Spleen (tissue), 11 donors: ENCODE results near the gene SAA2. TPM values are rescaled to one million over a fixed set of nuclear protein-coding genes. Genes with fewer than 3 reads are reported as not detected.

Experiments used
- DNase-seq: peaks from one replicate; pipeline ENCODE4 v3.0.0-alpha.2; 2020
- H3K27ac ChIP-seq, 8 donors: fragments of 200-600 bp; sonication (generic) in 7 of 8; 1 replicate in 4 of 8; 2 replicates in 4 of 8; pipeline versions ENCODE4 v1.5.0 to v1.8.0; 2016 to 2021; ENCODE audit warnings: inconsistent platforms in 4 of 8, mild to moderate bottlenecking in 4 of 8, moderate library complexity in 1 of 8
- H3K27me3 ChIP-seq, 7 donors: fragments of 200-600 bp; sonication (generic) in 6 of 7; replicated peaks in 1 of 7; 1 replicate in 4 of 7; 2 replicates in 3 of 7; pipeline versions ENCODE4 v1.5.0 to v1.8.0; 2016 to 2021; ENCODE audit warnings: inconsistent platforms in 3 of 7, mild to moderate bottlenecking in 1 of 7
- H3K36me3 ChIP-seq, 6 donors: fragments of 200-600 bp; sonication (generic) in 5 of 6; 1 replicate in 4 of 6; 2 replicates in 2 of 6; pipeline versions ENCODE4 v1.5.0 to v1.8.0; 2016 to 2021; ENCODE audit warnings: inconsistent platforms in 2 of 6
- H3K4me1 ChIP-seq, 6 donors: fragments of 200-600 bp; sonication (generic) in 5 of 6; 1 replicate in 3 of 6; 2 replicates in 3 of 6; pipeline versions ENCODE4 v1.5.0 to v1.8.0; 2016 to 2021; ENCODE audit warnings: inconsistent platforms in 3 of 6
- H3K4me3 ChIP-seq, 8 donors: fragments of 200-600 bp; sonication (generic) in 7 of 8; 1 replicate in 4 of 8; 2 replicates in 4 of 8; pipeline versions ENCODE4 v1.5.0 to v1.8.0; 2016 to 2021; ENCODE audit warnings: inconsistent platforms in 4 of 8, mild to moderate bottlenecking in 4 of 8, moderate library complexity in 2 of 8
- H3K9me3 ChIP-seq, 8 donors: fragments of 200-600 bp; sonication (generic) in 7 of 8; 1 replicate in 4 of 8; 2 replicates in 4 of 8; pipeline versions ENCODE4 v1.5.0 to v1.8.0; 2016 to 2021; ENCODE audit warnings: inconsistent platforms in 4 of 8
- CTCF ChIP-seq, 11 experiments: fragments of 200-600 bp in 7 of 11; fragments of 450-650 bp in 4 of 11; sonication (generic) in 4 of 11; IDR thresholded peaks in 8 of 11; conservative IDR thresholded peaks in 3 of 11; 1 replicate in 7 of 11; 2 replicates in 4 of 11; pipeline versions ENCODE4 v1.4.0 to v1.8.0; 2016 to 2021; ENCODE audit warnings: antibody characterized with exemption in 11 of 11, inconsistent platforms in 4 of 11, mild to moderate bottlenecking in 1 of 11
- POLR2A ChIP-seq, 3 donors: fragments of 450-650 bp; IDR thresholded peaks; one replicate each; pipeline ENCODE4 v1.5.1; 2017; ENCODE audit warnings: antibody characterized with exemption in 3 of 3, mild to moderate bottlenecking in 1 of 3
- POLR2AphosphoS5 ChIP-seq, 3 donors: sonication (generic); formaldehyde crosslinking; IDR thresholded peaks; one replicate each; pipeline ENCODE4 v1.5.1; 2017; ENCODE audit warnings: antibody characterized with exemption in 3 of 3
- WGBS, 5 donors: extraction: QIAGEN DNeasy Blood & Tissue Kit in 3 of 5; methylation state at CpG; one replicate each; pipeline versions ENCODE4 v1.1.5 to v1.1.7; 2013 to 2018; 5-methylcytosine and 5-hydroxymethylcytosine counted together
- intact Hi-C: fragments of 100-400 bp; cut with DNase I; formaldehyde crosslinking; loops from one replicate; pipeline ENCODE4 v1.15.0; 2023; ENCODE audit warnings: low total_unique reads
- polyA plus RNA-seq, 3 donors: library from polyadenylated mRNA; stranded (reverse); fragments of 200-250 nt; gene quantifications; one replicate each; pipeline ENCODE4 v1.2.1, GENCODE V29; 2013
- total RNA-seq, 7 donors: library from RNA; depleted of rRNA in 3 of 7; stranded (reverse); fragments of >200 nt in 3 of 7; fragmentation: NEBNext Ultra II Directional in 4 of 7; extraction: Animal tissue kit (Norgen Biotek cat#: 25700) in 4 of 7; gene quantifications; one replicate each; pipeline versions ENCODE4 v1.1.0 to v1.2.1, GENCODE V29; 2016 to 2021
- donor health status: healthy with polysubstance abuse.
- donor health status: DM: no; HTN: no; CAD: no; lungs with moderate emphysema.
- donor health status: DM: no; HTN: no; CAD: no.
- donor health status: Bipolar disorder and iron deficiency.
- donor health status: healthy.
- donor health status: DM: no; HTN: no; CAD: no.
- donor health status: DM: yes; HTN: yes; CAD: no.

Gene SAA2
- total and polyA plus RNA-seq, 10 donors = 0.19 to 13.1 (median 0.50) TPM; not detected in 5

DNA sequence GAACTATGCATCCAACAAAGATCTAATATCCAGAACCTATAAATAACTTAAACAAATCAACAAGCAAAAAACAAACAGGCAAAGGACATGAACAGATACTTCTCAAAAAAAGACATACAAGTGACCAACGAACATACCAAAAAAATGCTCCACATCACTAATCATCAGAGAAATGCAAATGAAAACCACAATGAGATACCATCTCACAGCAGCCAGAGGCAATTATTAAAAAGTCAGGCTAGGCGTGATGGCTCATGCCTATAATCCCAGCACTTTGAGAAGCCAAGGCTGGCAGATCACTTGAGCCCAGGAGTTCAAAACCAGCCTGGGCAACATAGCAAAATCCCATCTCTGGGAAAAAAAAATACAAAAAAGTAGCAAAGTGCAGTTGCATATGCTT lies 22.6 kb downstream of the SAA2 start:
- 41 to 63% (median 49%) methylated on average over 2 of the region's 2 CpGs for WGBS, 5 donors
- H3K9me3 ChIP-seq = peaks cover 0 to 2% (median 0%) of the 10 kb centered on the region in 8 donors
- intact Hi-C loops = no loop called here

DNA sequence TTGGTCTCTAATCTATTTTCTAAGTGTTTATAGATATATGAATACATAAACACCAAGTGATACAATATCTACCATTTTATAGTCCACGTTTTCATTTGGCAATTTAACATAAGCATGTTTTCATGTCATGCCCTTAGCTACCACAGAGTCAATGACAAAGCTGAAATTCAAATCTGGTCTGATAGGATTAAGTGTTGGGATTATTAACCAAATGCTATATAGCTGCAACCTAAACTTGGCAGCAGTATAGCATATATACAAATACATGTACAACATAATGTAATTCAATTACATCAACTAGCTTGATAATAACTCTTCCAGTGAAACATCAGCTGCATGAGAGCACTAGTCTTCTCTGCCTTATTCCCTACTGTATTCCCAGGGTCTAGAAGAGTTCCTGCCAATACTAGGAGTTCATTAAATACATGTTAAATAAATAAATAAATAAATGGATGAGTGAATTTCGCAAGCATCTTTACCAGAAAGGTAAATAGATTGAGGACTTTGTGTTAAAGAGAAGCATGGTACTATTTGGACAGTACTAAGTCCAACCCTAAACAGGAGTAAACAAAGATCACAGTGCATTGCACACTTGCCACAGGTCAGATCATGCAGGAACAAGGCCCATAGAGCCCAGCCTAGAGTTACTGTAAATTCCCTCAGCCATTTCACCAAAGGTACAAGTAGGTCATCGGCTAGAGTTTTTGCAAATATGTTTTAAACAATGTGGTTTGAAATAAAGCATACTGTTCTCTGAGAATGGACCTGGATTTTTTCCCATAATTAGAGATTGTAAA lies 24.7 kb downstream of the SAA2 start:
- Histone ChIP-seq H3K4me3 (no peak overlapping the region), H3K4me1 (no peaks in the 10 kb centered on the region), H3K36me3 (no peaks in the 10 kb centered on the region), H3K27ac (no peak overlapping the region), H3K9me3 (peaks cover 0 to 5% (median 0%) of the 10 kb centered on the region in 8 donors), H3K27me3 (no peaks in the 10 kb centered on the region)
- TF ChIP-seq POLR2A (IDR thresholded peaks at IDR 0.05) (no peak), POLR2AphosphoS5 (IDR thresholded peaks at IDR 0.05) (no peak), CTCF (IDR thresholded peaks at IDR 0.05 in 8 of 11, conservative IDR thresholded peaks at IDR 0.05 in 3 of 11) (no peak)
- intact Hi-C loops = no loop called here
- DNase-seq = no peak
- WGBS, 5 donors = 48 to 85% (median 71%) methylated on average over 3 of the region's 3 CpGs

More for the DNA sequence above, 22.6 kb downstream of the SAA2 start:
- no peak overlapping the region for H3K27ac ChIP-seq
- no peaks in the 10 kb centered on the region for H3K27me3 ChIP-seq
- no peak for DNase-seq
- no peaks in the 10 kb centered on the region for H3K36me3 ChIP-seq
- H3K4me1 ChIP-seq = peaks cover 0 to 5% (median 0%) of the 10 kb centered on the region in 6 donors
- no peak for TF ChIP-seq POLR2AphosphoS5 (IDR thresholded peaks at IDR 0.05)
- TF ChIP-seq CTCF (IDR thresholded peaks at IDR 0.05 in 8 of 11, conservative IDR thresholded peaks at IDR 0.05 in 3 of 11) = no peak
- no peak for TF ChIP-seq POLR2A (IDR thresholded peaks at IDR 0.05)
- no peak overlapping the region for H3K4me3 ChIP-seq

DNA sequence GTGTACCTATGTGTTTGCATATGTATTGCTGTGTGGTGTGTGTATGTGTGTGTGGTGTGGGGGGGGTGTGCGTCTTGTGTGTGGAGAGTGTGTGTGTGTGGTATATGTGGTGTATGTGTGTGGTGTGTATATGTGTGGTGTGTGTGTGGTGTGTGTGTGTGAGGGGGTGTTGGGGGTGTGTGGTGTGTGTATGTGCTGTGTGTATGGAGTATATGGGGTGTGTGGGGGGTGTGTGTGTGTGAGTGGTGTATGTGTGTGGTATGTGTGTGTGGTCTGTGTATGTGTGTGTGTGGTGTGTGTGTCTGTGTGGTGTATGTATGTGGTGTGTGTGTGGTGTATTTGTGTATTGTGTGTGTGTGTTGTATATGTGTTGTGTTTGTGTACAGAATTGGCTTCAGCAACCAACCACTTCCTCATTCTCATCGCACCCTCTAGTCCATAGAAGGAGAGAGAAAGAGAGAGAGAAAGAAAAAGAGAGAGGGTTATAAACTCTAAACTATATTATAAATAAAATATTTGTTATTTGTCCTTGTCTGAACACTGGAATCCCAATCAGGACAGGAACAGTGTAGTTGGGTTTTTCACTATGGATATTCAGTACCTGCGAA lies 25.6 kb downstream of the SAA2 start:
- Histone ChIP-seq H3K36me3 (no peaks in the 10 kb centered on the region), H3K9me3 (peaks cover 0 to 5% (median 0%) of the 10 kb centered on the region in 8 donors), H3K4me1 (no peaks in the 10 kb centered on the region), H3K27me3 (no peaks in the 10 kb centered on the region), H3K4me3 (no peak overlapping the region), H3K27ac (no peak overlapping the region)
- TF ChIP-seq POLR2AphosphoS5 (IDR thresholded peaks at IDR 0.05) (no peak), CTCF (IDR thresholded peaks at IDR 0.05 in 8 of 11, conservative IDR thresholded peaks at IDR 0.05 in 3 of 11) (no peak), POLR2A (IDR thresholded peaks at IDR 0.05) (no peak)
- WGBS, 5 donors = 75 to 84% (median 79%) methylated on average over 3 of the region's 3 CpGs
- DNase-seq = no peak
- intact Hi-C loops = no loop called here

- TF ChIP-seq POLR2A (IDR thresholded peaks at IDR 0.05) (no peak), CTCF (IDR thresholded peaks at IDR 0.05 in 8 of 11, conservative IDR thresholded peaks at IDR 0.05 in 3 of 11) (no peak)
- no peak overlapping the region for H3K27ac ChIP-seq
- H3K4me1 ChIP-seq = no peaks in the 10 kb centered on the region
- no peaks in the 10 kb centered on the region for H3K36me3 ChIP-seq
- H3K27me3 ChIP-seq = no peaks in the 10 kb centered on the region
- intact Hi-C loops = no loop called here
- no peak for DNase-seq
- WGBS, 5 donors = 71 to 100% (median 88%) methylated on average over 1 to 5 of the region's 5 CpGs
- H3K4me3 ChIP-seq = no peak overlapping the region
- peaks cover 0 to 9% (median under 1%) of the 10 kb centered on the region in 8 donors for H3K9me3 ChIP-seq
Measured at GRCh38 chr11:18221274-18221876, 27.1 kb downstream of the SAA2 start.
